HUES48 (cell line): ENCODE measurements around the gene PRR16.

Source experiments
- H3K27ac ChIP-seq: one replicate; pipeline ENCODE4 v1.7.0; 2013; ENCODE audit warnings: low read depth, low read length, inconsistent platforms
- H3K27me3 ChIP-seq: 2 replicates; pipeline ENCODE4 v1.6.1; 2013; ENCODE audit warnings: mild to moderate bottlenecking, low read length; ENCODE audit not compliant: control insufficient read depth, insufficient read depth
- H3K36me3 ChIP-seq: 2 replicates; pipeline ENCODE4 v1.6.1; 2013; ENCODE audit warnings: low read length; ENCODE audit not compliant: control insufficient read depth, insufficient read depth
- H3K4me1 ChIP-seq: 2 replicates; pipeline ENCODE4 v1.6.1; 2013; ENCODE audit warnings: mild to moderate bottlenecking, low read length; ENCODE audit not compliant: control insufficient read depth, insufficient read depth
- H3K4me3 ChIP-seq: 2 replicates; pipeline ENCODE4 v1.5.1; 2013; ENCODE audit warnings: mild to moderate bottlenecking, low read depth, low read length
- H3K9ac ChIP-seq: 2 replicates; pipeline ENCODE4 v1.6.1; 2013; ENCODE audit warnings: mild to moderate bottlenecking, low read depth, low read length, moderate library complexity
- H3K9me3 ChIP-seq: 2 replicates; pipeline ENCODE4 v1.6.1; 2013; ENCODE audit warnings: low read length; ENCODE audit not compliant: control insufficient read depth, insufficient read depth

PRR16 gene

GRCh38 chr5:120730214-120730613, 266.1 kb downstream of the PRR16 start:
- Histone ChIP-seq H3K9ac (no peak overlapping the region), H3K36me3 (no peaks in the 10 kb centered on the region), H3K4me1 (peaks cover 15% of the 10 kb centered on the region), H3K27ac (no peak overlapping the region), H3K9me3 (no peaks in the 10 kb centered on the region), H3K27me3 (no peaks in the 10 kb centered on the region), H3K4me3 (no peak overlapping the region)

GRCh38 chr5:120734033-120734432, 269.9 kb downstream of the PRR16 start:
- Histone ChIP-seq H3K27me3 (no peaks in the 10 kb centered on the region), H3K9ac (no peak overlapping the region), H3K9me3 (no peaks in the 10 kb centered on the region), H3K36me3 (no peaks in the 10 kb centered on the region), H3K4me1 (peaks cover 15% of the 10 kb centered on the region), H3K27ac (no peak overlapping the region), H3K4me3 (no peak overlapping the region)

- Histone ChIP-seq H3K4me1 (peaks cover 15% of the 10 kb centered on the region), H3K36me3 (no peaks in the 10 kb centered on the region), H3K9me3 (no peaks in the 10 kb centered on the region), H3K27ac (no peak overlapping the region), H3K4me3 (no peak overlapping the region), H3K27me3 (no peaks in the 10 kb centered on the region), H3K9ac (no peak overlapping the region)
These were observed 271.0 kb downstream of the PRR16 start for GRCh38 chr5:120735076-120735475.
